Peyer's patch (tissue), 4 donors: ENCODE data around the gene MEF2C. TPM values are rescaled to one million over a fixed set of nuclear protein-coding genes. Genes with fewer than 3 reads are reported as not detected.

Experiments used
- DNase-seq, 3 donors: peaks; one replicate each; pipeline ENCODE4 v3.0.0-alpha.2; 2017 to 2019
- H3K27ac ChIP-seq, 4 donors: fragments of 200-600 bp; sonication (generic); one replicate each; pipeline ENCODE4 v1.5.1; 2016 to 2019
- H3K27me3 ChIP-seq, 2 donors: fragments of 200-600 bp; sonication (generic); one replicate each; pipeline ENCODE4 v1.5.1; 2019
- H3K36me3 ChIP-seq, 3 donors: fragments of 200-600 bp; sonication (generic); one replicate each; pipeline ENCODE4 v1.5.1; 2016 to 2019
- H3K4me1 ChIP-seq, 4 donors: fragments of 200-600 bp; sonication (generic); one replicate each; pipeline ENCODE4 v1.5.1; 2016 to 2019
- H3K4me3 ChIP-seq, 4 donors: fragments of 200-600 bp; sonication (generic); 1 replicate in 3 of 4; 2 replicates in 1 of 4; pipeline ENCODE4 v1.5.1; 2016 to 2019; ENCODE audit warnings: mild to moderate bottlenecking in 1 of 4
- H3K9me3 ChIP-seq, 4 donors: fragments of 200-600 bp; sonication (generic); one replicate each; pipeline ENCODE4 v1.5.1; 2016 to 2019; ENCODE audit warnings: mild to moderate bottlenecking in 1 of 4
- CTCF ChIP-seq, 6 experiments: fragments of 450-650 bp in 4 of 6; fragments of 200-600 bp in 2 of 6; sonication (generic) in 1 of 6; IDR thresholded peaks; one replicate each; pipeline ENCODE4 v1.5.1; 2017 to 2019; ENCODE audit warnings: antibody characterized with exemption in 6 of 6, mild to moderate bottlenecking in 3 of 6, moderate library complexity in 1 of 6
- POLR2A ChIP-seq, 2 donors: fragments of 450-650 bp; IDR thresholded peaks; one replicate each; pipeline ENCODE4 v1.5.1; 2017; ENCODE audit warnings: antibody characterized with exemption in 2 of 2, mild to moderate bottlenecking in 2 of 2, moderate library complexity in 2 of 2
- small RNA-seq, 2 donors: library from RNA; depleted of rRNA; stranded (forward); fragments of <200 nt; gene quantifications; one replicate each; pipeline ENCODE3, GENCODE V24; 2016
- total RNA-seq, 4 donors: library from RNA; depleted of rRNA; stranded (reverse); fragments of >200 nt; gene quantifications; one replicate each; pipeline ENCODE4 v1.1.0, GENCODE V29; 2016

Gene MEF2C
- total RNA-seq, 4 donors from 2014 or later: 5.4 to 137 (median 14.4) TPM

GRCh38 chr5:88669371-88670050 lies 213.5 kb downstream of the MEF2C start:
- Histone ChIP-seq H3K27ac (no peak overlapping the region), H3K27me3 (peaks cover 0 to 33% of the 10 kb centered on the region in 2 donors), H3K4me1 (peaks cover 0 to 18% (median 6%) of the 10 kb centered on the region in 4 donors), H3K9me3 (no peaks in the 10 kb centered on the region), H3K4me3 (no peak overlapping the region), H3K36me3 (no peaks in the 10 kb centered on the region)
- no peak for DNase-seq
- TF ChIP-seq POLR2A (IDR thresholded peaks at IDR 0.05) (no peak), CTCF (IDR thresholded peaks at IDR 0.05) (no peak)

- no peak for DNase-seq
- Histone ChIP-seq H3K4me1 (peaks cover 0 to 9% (median 2%) of the 10 kb centered on the region in 4 donors), H3K36me3 (no peaks in the 10 kb centered on the region), H3K27me3 (peaks cover 0 to 26% of the 10 kb centered on the region in 2 donors), H3K27ac (no peak overlapping the region), H3K4me3 (no peak overlapping the region), H3K9me3 (no peaks in the 10 kb centered on the region)
- TF ChIP-seq CTCF (IDR thresholded peaks at IDR 0.05): no peak
- TF ChIP-seq POLR2A (IDR thresholded peaks at IDR 0.05): no peak
Observed at GRCh38 chr5:88667496-88668201, 215.3 kb downstream of the MEF2C start.

Small RNA genes lying within 50 kb of the gene (small RNA-seq; reads per million reads assigned to genes)
- gene AC008525.2: 0 reads per million in 2 donors
